Stimulated activated CD8-positive, alpha-beta memory T cell treated with anti-CD3 and anti-CD28 coated beads, Interleukin-4, amount 100 ng/mL, for 48 hours (primary cell): ENCODE data around the gene BMP8A.

Experiments used
- DNase-seq: peaks from one replicate; pipeline ENCODE4 v3.0.0-alpha.2; 2020

Gene BMP8A

GRCh38 chr1:39529901-39530535, 38.6 kb downstream of the BMP8A start:
- DNase-seq: no peak

DNA sequence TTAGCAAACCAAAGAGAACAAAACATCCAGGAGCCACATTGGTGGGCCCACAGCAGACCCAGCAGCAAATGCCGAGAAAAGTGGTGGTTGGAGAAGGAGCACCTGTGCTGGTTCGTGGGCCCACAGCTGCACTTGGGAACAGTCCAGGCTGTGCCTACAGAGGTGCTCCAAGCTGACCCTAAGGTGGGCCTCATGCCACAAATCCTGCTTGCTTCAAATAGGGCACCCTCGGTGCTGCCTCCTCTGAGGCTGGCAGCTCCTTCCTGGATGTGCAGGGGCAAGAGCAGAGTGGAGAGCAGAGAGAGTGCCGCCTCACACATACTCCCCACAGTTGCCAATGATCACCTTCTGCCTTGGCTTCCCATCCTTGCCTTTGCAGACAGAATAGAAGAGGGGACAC, 40.1 kb downstream of the BMP8A start:
- no peak for DNase-seq

- DNase-seq: no peak
Measured at GRCh38 chr1:39533442-39533841, 42.0 kb downstream of the BMP8A start.

GRCh38 chr1:39538531-39539251, 47.3 kb downstream of the BMP8A start:
- no peak for DNase-seq

GRCh38 chr1:39539252-39539790, 47.9 kb downstream of the BMP8A start:
- DNase-seq: peak; percentile 61

GRCh38 chr1:39540504-39541031, 49.1 kb downstream of the BMP8A start:
- DNase-seq: no peak

- DNase-seq: no peak
Measured at GRCh38 chr1:39542924-39543323, 51.5 kb downstream of the BMP8A start.

- no peak for DNase-seq
Measured at GRCh38 chr1:39544327-39544726, 52.9 kb downstream of the BMP8A start.

- DNase-seq: no peak
Measured at GRCh38 chr1:39545531-39545930, 54.1 kb downstream of the BMP8A start.

- no peak for DNase-seq
Measured at GRCh38 chr1:39554277-39554676, 62.8 kb downstream of the BMP8A start.

DNA sequence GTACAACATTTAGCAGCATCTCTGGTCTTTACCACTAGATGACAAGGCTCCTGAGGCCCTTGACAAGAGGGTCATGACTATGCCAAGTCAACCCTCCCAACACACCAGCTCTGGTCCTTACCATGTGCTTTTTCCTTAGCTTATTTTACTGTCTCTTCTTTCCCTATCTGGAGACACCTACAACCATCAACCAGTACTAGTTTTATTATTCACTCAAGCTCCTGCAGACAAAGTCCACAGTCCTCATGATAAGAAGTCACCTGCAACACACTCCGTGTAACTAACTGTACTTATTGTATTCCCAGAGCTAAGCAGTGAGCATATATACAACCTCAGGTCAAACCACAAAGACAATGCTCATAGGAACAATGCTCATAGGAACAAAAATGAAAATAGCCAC, 69.8 kb downstream of the BMP8A start:
- DNase-seq: no peak

DNA sequence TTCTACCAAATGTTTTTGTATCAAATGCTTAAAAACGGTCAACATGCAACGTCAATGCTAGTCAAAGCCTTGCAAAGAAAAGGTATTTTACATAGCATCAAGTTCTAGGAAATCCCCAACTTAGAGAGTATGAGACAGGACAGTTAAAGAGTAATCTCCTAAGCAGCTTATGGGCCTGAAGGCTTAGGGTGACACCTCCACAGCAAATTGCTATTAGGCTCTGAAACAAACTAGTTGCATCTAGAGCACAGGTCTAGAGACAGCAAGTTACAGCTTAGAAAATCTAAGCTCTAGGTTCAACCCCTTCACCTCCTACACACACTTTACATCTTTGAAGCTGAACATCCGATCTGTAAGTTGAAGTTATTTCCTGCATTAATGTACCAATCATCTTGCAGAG, 71.5 kb downstream of the BMP8A start:
- no peak for DNase-seq

GRCh38 chr1:39563669-39564068, 72.2 kb downstream of the BMP8A start:
- DNase-seq: no peak

DNA sequence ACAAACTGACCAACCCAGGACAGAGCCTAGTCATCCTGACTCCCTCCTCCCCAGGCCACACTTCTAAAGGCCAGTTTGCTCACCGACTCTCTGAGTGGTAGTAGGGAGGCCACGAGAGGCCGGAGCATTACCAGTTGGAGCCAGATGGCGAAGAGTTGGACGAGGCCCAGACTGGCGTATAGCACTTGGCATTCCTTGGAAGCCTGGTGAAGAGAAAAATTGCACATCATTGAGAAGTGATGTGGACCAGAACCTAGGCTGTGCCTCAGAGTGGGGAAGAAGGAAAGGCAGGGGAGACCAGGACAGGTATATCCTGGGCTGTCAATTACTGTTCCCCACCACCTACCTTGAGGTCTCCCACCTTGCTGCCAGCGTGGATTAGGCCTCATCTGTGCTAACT, 72.9 kb downstream of the BMP8A start:
- DNase-seq: no peak

DNA sequence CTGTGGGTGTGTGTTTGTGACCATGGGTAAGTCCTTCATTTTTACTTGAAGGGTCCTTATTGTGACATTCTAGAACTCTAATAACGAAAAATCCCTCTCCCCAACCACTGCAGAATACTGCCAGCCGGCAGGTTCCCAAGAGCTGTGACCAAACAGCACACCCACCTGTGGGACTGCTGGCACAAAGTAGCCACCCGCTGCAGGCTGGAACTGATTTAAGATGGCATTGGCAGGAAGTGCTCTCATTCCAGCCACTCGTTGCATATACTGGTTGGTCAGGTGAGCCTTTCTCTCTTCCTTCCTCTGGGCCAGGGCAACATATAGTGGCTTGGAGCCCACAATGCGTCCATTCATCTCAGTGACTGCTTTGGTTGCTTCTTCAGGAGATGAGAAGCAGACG, 73.5 kb downstream of the BMP8A start:
- DNase-seq: no peak

DNA sequence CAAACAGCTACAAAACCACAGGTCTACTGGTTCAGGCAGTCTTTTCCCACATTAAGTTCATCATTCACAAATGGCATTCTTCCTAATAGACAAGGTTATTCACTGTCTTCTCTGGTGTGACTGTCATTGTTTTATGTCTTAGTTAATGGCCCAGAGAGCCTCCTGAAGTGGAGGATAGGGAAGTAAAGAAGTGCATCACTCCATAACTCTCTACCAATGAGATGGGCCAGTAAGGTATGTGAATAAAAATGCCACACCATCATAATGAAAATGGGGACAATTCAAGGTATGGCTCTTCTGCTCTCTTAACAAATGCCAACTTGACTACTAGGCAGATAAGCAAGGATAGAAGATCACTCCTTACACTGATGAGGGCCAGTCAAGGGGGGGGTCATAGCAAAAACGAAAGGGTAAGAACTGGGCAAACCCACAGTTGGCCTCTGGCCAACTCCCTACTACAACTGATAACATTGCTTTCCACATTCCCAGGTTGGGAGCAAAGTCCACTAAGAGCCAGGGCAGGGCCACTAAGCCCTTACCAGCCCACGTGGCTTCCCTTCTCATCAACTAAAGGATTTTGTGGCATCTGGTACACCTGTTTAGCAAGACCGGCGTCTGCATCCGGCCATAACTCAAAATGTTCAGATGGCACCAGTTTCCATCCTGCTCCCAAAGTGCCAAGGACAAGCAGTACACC, 75.2 kb downstream of the BMP8A start:
- no peak for DNase-seq

DNA sequence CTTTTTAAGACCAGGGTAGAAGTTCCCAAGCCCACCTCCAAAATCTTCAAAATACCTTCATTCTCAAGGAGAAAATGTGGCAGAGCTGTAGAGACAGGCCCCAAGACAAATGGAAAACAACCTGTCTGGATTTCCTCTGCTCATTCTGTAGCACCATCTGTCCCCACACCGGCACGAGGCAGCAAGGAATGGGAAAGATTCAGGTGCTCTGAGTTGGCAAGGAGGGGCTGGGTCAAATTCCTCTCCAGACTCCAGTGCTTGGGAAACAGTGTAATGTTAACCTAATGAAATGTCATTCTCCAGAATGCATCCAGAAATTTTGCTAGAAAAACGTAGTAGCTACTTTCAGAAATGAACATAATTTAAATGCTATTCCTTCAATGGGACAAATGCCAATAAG, 75.9 kb downstream of the BMP8A start:
- no peak for DNase-seq

GRCh38 chr1:39568208-39568607, 76.8 kb downstream of the BMP8A start:
- no peak for DNase-seq

GRCh38 chr1:39569034-39569433, 77.6 kb downstream of the BMP8A start:
- no peak for DNase-seq

DNA sequence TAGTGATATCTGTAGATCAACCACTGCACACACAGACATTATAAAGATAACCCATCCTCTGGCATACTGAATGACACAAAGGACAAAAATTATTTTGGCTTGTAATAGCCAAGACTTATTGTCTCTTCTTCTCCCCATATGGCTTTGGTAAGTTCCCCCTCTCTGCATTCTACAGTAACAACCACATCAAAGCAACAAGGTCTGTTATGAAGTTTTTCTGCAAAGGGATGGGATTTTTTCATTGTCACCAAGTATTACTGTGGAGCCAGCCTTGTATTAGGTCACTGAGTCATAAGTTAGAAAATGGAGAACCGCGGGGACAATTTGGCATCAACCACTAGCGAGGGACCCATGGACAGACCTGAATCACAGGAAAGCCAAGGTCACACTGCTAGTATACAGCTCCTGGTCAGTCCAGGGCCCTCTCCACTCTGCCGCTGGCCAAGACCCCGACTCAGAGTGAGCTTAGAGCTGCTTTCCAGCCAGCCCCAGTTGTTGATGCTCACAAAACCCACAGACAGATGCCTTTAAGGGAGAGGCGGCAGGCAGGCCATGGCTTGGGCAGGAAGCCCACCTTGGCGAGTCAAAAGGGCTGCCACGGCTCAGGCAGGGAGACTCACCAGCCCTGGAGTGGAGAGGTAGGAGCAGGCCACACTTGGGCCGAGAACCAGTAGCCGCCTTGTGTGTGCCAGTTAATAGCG, 79.2 kb downstream of the BMP8A start:
- DNase-seq: no peak

- DNase-seq: no peak
Measured at GRCh38 chr1:39571178-39571483, 79.7 kb downstream of the BMP8A start.

DNA sequence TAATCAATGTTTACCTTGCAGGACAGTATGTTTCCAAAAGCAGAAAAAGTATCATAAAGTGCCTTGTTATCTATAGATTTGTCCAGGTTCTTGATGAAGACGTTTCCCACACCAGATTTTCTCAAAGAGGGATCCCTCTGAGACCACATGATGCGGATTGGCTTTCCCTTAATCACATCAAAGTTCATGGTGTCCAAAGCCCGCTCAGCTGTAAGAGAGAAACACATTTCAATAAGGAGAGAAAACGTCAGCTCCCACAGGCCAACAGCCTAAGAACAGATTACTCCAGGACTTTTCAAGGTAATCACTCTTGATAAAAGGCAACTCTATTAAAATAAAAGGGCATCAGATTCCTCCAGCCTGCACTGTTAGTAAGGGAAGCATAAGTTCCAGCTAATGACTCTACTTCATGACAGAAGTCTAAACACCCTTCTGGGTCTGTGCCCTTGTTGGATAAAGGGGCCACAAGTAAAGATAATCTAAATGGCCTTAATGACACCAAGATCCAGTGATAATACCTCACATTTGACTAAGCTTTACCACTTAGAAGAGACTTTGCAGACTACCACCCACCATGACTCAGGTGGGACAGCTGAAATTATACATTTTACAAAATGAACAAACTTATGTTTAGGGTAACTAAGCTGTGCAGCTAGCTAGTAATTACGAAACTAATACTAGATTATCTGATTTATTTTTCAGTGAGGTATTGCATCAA, 81.1 kb downstream of the BMP8A start:
- DNase-seq: no peak

DNA sequence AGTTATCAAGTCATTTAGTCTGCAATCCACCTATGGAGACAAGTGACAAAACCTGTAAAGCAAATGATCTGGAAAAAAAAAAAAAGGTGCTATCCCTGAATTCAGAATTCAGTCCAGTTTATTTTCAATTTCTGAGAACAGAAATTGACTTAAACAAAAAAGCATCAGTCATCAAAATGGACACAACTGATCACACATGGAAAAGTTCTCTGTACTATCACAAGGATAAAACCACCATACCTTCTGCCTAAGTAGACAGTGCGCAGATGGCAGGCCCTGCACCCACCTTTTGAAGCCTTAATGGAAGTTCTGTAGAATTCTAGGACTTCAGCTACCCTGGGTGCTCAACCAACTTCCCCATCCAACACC, 81.6 kb downstream of the BMP8A start:
- DNase-seq: no peak
